HG03342 (cell line): ENCODE measurements around the gene OR6B3.
"Not testable (repeated sequence)": the region's sequence is repeated elsewhere in the genome, so short reads cannot be mapped to it uniquely, and the experiment has no call there.

Experiments
- ATAC-seq: cut with Tn5 transposase; IDR thresholded peaks from one replicate; pipeline ENCODE4 v1.9.1; 2021; ENCODE audit warnings: mild to moderate bottlenecking, moderate library complexity; ENCODE audit not compliant: unreplicated experiment

Gene OR6B3

DNA sequence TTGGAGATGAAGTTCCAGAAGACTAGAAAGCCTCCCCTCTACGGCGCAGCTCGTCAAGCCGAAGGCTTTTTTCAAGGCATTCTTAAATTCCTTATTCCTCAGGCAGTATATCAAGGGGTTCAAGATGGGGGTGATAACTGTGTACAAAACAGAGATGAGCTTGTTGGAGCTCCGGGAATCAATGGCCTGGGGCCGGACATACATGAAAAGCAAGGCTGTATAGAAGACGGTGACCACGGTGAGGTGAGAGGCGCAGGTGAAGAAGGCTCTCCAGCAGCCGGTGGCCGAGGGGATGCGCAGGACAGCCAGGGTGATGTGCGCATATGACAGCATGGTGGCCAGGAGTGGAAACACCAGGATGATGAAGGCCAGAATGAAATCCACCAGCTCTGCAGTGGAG is 8.2 kb downstream of the OR6B3 start:
- no peak for ATAC-seq

DNA sequence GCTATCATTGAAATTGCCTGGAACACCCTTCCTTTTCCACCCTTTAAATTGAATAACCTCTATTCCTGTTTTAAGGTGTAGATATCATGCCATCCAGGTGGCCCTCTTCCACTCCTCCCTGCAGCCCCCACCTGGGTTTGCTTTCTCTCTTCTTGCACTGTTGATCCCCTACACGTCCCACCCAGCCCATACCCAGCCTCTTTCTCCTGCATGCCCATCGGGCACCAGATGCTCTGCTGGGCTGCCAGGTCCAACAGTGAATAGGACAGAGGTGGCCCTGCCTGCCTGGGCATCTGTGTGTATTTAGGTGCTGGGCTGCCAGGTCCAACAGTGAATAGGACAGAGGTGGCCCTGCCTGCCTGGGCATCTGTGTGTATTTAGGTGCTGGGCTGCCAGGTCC is 9.2 kb downstream of the OR6B3 start:
- not testable (repeated sequence) for ATAC-seq

DNA sequence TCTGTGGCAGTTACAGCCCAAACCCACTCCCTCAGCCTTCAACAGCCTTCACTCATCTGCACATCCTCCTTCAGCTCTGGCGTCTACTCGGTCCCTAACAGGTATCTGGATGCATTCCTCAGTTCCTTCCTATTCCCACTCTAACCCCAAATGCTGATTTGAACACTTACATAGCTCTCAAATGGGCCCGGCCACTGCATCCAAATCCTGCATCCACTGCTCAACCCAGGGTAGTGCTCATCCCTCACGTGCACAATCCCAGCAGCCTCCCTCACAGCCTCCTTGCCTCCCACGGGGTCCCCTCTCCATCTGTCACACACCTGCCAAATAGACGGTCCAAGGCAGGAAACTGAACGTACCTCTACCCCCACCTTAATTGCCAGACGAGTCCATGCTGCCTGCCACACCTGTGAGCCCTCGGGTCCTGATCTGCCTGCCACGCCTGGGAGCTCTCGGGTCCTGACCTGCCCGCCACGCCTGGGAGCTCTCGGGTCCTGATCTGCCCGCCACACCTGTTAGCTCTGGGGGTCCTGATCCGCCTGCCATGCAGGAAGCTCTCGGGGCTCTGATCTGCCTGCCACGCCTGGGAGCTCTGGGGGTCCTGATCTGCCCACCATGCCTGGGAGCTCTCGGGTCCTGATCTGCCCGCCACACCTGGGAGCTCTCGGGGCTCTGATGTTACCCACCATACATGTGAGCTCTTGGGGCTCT is 9.9 kb downstream of the OR6B3 start:
- no peak for ATAC-seq

DNA sequence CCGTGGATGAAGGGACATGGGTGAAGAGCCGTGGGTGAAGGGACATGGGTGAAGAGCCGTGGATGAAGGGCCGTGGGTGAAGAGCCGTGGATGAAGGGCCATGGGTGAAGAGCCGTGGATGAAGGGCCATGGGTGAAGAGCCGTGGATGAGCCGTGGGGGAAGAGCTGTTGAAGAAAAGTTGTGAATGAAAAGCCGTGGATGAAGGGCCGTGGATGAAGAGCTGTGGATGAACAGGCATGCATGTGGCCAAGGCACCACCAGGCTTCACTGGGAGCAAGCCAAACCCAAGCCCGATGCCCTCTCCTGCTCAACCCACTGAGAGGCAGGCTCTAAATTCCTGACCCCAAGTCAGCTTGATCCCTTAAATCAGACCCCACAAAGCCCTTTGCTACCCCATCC is 10.6 kb downstream of the OR6B3 start:
- no peak for ATAC-seq

- no peak for ATAC-seq
Measured at GRCh38 chr2:240041363-240041762, 12.0 kb downstream of the OR6B3 start.

- no peak for ATAC-seq
Measured at GRCh38 chr2:240037358-240037757, 16.0 kb downstream of the OR6B3 start.

DNA sequence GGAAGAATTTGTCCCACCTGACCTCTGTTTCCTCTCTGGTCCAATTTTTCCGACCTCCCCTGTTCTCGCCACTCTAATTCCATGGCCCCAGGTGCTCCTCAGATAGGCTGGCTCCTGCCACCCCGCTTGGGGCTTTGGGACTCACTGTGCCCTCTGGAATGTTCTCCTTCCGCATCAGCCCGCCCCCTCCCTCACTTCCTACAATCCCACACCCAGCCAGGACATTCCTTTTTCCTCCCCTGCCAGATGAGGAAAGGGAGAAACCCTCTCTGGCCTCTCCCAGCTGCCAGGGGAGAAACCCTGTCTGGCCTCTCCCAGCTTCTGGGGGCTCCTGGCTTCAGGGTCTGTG is 20.0 kb downstream of the OR6B3 start:
- no peak for ATAC-seq

- no peak for ATAC-seq
Measured at GRCh38 chr2:240032406-240033329, 20.7 kb downstream of the OR6B3 start.

- no peak for ATAC-seq
Measured at GRCh38 chr2:240030379-240031094, 22.8 kb downstream of the OR6B3 start, which contains the start of gene OR6B2. Gene OR6B2 (minus strand): TSS chr2:240030429. CDS start chr2:240030429, 0 bp downstream.

- ATAC-seq, result no peak
Measured at GRCh38 chr2:240024766-240025165, 28.6 kb downstream of the OR6B3 start.

DNA sequence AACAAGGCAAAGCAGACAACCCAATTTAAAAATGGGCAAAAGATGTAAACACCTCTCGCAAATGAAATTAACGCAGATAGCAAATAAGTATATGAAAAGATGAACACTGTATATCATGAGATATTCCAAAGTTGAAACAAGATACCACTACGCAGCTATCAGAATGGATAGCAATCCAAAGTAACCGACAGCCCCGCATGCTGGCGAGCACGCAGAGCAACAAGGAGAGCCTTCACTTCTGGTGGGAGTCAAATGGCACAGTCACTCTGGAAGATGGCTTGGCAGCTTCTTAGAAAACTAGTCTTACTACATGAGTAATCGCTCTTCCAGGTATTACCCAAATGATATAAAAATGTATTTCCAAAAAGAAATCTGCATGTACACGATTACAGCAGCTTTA is 29.5 kb downstream of the OR6B3 start:
- ATAC-seq, result no peak

DNA sequence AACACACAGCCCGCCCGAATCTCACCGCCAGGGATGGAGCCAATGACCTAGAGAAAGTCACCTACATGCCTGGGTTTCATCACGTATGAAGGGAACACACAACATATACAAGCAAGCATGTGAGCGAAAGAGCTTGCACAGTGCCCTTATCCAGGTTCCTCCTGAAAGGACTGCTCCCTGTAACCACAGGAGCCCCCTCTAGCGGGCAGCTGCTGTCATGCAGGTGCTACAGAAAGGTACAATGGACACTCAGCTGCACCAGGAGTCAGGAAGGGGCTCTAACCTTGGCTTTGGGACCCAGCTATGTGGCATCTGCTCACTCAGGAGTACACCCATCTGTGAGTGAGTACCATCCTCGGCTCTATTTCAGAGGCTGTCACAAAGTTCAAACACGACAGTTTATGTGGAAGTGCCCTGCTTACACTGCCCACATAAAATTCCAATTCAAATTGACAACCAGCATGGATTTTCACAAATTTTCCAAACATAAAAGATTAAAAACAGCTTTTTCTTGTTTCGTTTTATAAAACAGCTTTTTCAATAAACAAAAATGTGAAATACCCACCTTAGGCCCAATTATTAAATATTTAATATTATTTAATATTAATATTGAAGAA is 31.7 kb downstream of the OR6B3 start:
- ATAC-seq, result no peak

DNA sequence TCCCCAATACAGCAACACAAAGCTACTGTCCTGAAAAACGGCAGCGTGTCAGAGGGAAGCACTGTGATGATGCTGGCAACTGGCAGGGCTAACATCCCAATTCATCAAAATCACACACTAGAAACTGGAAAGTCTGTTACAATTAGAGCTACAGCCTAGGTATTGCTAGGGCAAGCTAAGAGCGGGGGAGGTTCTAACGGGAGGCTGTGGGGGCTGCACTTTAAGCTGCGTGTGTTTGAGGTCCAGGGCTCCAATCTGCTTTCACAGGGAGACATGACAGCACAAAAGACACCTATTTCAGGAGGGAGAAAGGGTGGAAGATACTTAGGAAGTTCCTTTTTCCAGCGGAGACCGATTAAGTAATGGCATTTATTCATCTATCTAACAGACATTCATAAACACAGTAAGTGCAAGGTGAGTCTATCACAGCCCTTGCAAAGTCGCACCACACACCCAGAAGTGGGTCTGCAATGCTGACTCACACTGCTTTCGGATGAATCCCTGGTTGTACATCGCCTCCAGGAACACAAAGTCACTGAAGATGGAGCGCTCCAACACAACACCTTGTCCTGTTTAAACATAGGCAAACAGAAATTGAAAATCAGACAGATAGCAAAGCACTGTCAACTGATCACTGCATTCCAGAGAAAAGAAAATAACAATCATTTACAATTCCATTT is 35.1 kb downstream of the OR6B3 start:
- ATAC-seq, result no peak

GRCh38 chr2:240014327-240014726 is 39.0 kb downstream of the OR6B3 start:
- ATAC-seq, result no peak

DNA sequence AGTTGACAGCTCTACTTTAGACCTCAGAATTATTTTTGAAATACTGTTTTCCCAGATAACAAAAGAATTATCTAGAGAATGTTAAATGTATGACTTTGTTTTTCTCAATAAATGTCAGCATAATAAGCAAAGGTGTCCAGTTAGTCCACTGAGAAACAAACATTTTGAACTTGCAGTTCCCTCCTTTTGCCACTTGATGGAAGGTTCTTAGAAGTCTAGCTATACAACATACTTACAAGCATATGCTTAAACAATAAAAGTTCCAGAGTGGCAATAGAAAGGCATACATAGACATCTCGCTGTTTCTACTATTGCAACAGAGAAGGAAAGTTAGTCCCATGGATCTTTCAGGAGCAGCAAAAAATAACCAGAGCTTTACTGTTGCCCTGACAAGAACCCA is 40.0 kb downstream of the OR6B3 start:
- no peak for ATAC-seq

- ATAC-seq, result no peak
Measured at GRCh38 chr2:240002983-240003382, 50.3 kb downstream of the OR6B3 start.

DNA sequence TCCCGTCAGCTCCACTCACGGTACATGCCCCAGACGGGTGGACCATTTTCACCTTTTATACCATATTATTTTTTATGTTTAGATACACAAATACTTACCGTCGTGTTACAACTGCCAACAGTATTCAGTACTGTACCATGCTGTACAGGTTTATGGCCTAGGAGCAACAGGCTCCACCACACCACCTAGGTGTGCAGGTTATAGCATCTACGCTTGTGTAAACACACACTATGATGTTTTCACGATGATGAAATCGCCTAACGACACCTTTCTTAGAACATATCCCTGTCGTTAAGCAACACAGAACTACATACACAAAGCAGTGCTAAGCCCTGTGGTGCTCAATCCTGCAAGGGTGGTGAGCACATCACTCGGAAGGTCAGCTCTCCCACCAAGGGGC is 52.6 kb downstream of the OR6B3 start:
- ATAC-seq, result no peak

DNA sequence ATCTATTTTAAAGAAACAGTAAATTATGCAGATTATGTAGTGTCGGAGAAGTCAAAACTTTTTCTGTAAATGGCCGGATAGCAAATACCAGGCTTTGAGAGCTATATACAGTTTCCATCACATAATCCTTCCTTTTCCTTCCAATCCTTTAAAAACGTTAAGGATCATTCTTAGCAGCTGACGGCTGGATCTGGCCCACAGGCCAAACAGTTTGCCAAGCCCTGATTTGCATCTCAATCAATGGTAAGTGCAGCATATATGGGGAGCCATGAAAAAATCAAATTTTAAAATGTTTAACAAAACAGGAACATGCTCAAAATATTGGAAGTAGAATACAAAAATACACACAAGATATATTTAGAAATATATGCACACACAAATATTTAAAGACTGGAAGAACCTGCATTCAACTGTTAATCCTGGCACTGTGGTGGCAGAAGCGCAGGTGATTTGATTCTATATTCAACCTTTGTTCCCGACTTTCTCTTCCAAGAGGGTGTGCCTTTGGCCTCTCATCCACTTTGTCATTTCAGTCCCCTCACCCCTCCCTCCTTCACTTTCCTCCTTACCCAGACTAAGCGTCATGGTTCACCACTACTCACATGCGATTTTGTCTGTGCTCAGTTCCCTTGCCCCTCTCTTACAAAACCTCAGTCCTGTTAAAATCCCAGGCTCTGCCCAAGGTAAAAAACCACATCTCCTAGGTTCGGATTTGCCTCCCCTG is 55.5 kb downstream of the OR6B3 start:
- no peak for ATAC-seq
